NCI-H1417 treated with DMSO at 0.1 percent for 48 hours (cell line): Measurements from ENCODE around the gene SKIC8.
"Not testable (repeated sequence)": the region's sequence is repeated elsewhere in the genome, so short reads cannot be mapped to it uniquely, and the experiment has no call there.

Experiments
- DNase-seq: peaks from one replicate; lab custom pipeline; 2025; lab: John Stamatoyannopoulos, UW

The SKIC8 gene

GRCh38 chr15:78255421-78256043 lies 43.9 kb downstream of the SKIC8 start:
- DNase-seq, result no peak

GRCh38 chr15:78251136-78251535 lies 48.3 kb downstream of the SKIC8 start:
- no peak for DNase-seq

GRCh38 chr15:78249131-78249530 lies 50.3 kb downstream of the SKIC8 start:
- DNase-seq, result no peak

- no peak for DNase-seq
Measured at GRCh38 chr15:78247911-78248310, 51.5 kb downstream of the SKIC8 start.

- not testable (repeated sequence) for DNase-seq
Measured at GRCh38 chr15:78245976-78246620, 53.3 kb downstream of the SKIC8 start.

- DNase-seq, result not testable (repeated sequence)
Measured at GRCh38 chr15:78245392-78245791, 54.0 kb downstream of the SKIC8 start.

- no peak for DNase-seq
Measured at GRCh38 chr15:78244893-78245292, 54.5 kb downstream of the SKIC8 start.

- no peak for DNase-seq
Measured at GRCh38 chr15:78244101-78244500, 55.3 kb downstream of the SKIC8 start.

- no peak for DNase-seq
Measured at GRCh38 chr15:78243491-78243941, 55.9 kb downstream of the SKIC8 start.

- no peak for DNase-seq
Measured at GRCh38 chr15:78243058-78243457, 56.4 kb downstream of the SKIC8 start.

- no peak for DNase-seq
Measured at GRCh38 chr15:78242128-78242527, 57.3 kb downstream of the SKIC8 start.

- peak; percentile 37 for DNase-seq
Measured at GRCh38 chr15:78241017-78241416, 58.4 kb downstream of the SKIC8 start.

GRCh38 chr15:78239811-78240210 lies 59.6 kb downstream of the SKIC8 start:
- DNase-seq, result no peak

- no peak for DNase-seq
Measured at GRCh38 chr15:78237146-78237545, 62.3 kb downstream of the SKIC8 start.

- no peak for DNase-seq
Measured at GRCh38 chr15:78236491-78236890, 62.9 kb downstream of the SKIC8 start.

GRCh38 chr15:78234515-78235040 lies 64.8 kb downstream of the SKIC8 start, which contains the start of gene ACSBG1:
Gene ACSBG1 (minus strand): TSS chr15:78234565. CDS start chr15:78234501, 64 bp downstream.
- DNase-seq, result no peak

GRCh38 chr15:78233496-78233895 lies 65.9 kb downstream of the SKIC8 start:
- DNase-seq, result no peak
